AG04450 (cell line): ENCODE measurements around the gene GOLGA6L24. TPM values are rescaled to one million over a fixed set of nuclear protein-coding genes. Genes with fewer than 3 reads are reported as not detected.
A peak's percentile ranks its signal among the peaks of the same experiment; 100 is the strongest.
"Not testable (repeated sequence)": the region's sequence is repeated elsewhere in the genome, so short reads cannot be mapped to it uniquely, and the experiment has no call there.

Experiments
- CTCF ChIA-PET: fragments of 300-600, 350-600 bp; formaldehyde crosslinking; extraction: SDS; loops from one replicate; lab custom pipeline; 2022; ENCODE audit warnings: antibody characterized with exemption, inconsistent platforms; lab: Charles Lee
- POLR2A ChIA-PET: fragments of 350-600 bp; formaldehyde crosslinking; extraction: SDS; loops from one replicate; lab custom pipeline; 2021; ENCODE audit warnings: antibody characterized with exemption, inconsistent platforms; lab: Yijun Ruan, JAX
- DNase-seq: peaks from one replicate; pipeline ENCODE4 v3.0.0-alpha.2; 2011; ENCODE audit warnings: low read depth, low spot score
- H3K27ac ChIP-seq: one replicate; pipeline ENCODE4 v1.5.1; 2012; ENCODE audit warnings: low read depth, low read length, control low read depth
- H3K27me3 ChIP-seq: one replicate; pipeline ENCODE4 v1.6.0; 2012; ENCODE audit warnings: low read length; ENCODE audit not compliant: control insufficient read depth, insufficient read depth
- H3K4me3 ChIP-seq: 2 replicates; pipeline ENCODE4 v1.5.1; 2011; ENCODE audit warnings: mild to moderate bottlenecking, low read depth, low read length, control low read depth
- H3K9me3 ChIP-seq: 2 replicates; pipeline ENCODE4 v1.5.1; 2012; ENCODE audit warnings: low read length; ENCODE audit not compliant: control insufficient read depth, insufficient read depth
- polyA minus RNA-seq: library from RNA; depleted of rRNA, polyadenylated mRNA; stranded (reverse); fragments of >200 nt; gene quantifications from 2 replicates; pipeline ENCODE4 v1.2.3, GENCODE V29; 2011; rRNA and poly(A)+ RNA removed
- polyA plus RNA-seq: library from polyadenylated mRNA; depleted of rRNA; stranded (reverse); fragments of >200 nt; gene quantifications from 2 replicates; pipeline ENCODE4 v1.2.3, GENCODE V29; 2011; rRNA removed

The GOLGA6L24 gene
- polyA plus RNA-seq (not detected in 2 replicates), polyA minus RNA-seq (not detected in 2 replicates)

GRCh38 chr15:28357984-28358383 is at the start of gene GOLGA6L24:
TSS of gene GOLGA6L24 (minus strand) at chr15:28358084. CDS start at chr15:28358023, 61 bp downstream.
- DNase-seq, H3K4me3 ChIP-seq, H3K27ac ChIP-seq, H3K9me3 ChIP-seq, H3K27me3 ChIP-seq, CTCF ChIA-PET, POLR2A ChIA-PET: not testable (repeated sequence)

DNA sequence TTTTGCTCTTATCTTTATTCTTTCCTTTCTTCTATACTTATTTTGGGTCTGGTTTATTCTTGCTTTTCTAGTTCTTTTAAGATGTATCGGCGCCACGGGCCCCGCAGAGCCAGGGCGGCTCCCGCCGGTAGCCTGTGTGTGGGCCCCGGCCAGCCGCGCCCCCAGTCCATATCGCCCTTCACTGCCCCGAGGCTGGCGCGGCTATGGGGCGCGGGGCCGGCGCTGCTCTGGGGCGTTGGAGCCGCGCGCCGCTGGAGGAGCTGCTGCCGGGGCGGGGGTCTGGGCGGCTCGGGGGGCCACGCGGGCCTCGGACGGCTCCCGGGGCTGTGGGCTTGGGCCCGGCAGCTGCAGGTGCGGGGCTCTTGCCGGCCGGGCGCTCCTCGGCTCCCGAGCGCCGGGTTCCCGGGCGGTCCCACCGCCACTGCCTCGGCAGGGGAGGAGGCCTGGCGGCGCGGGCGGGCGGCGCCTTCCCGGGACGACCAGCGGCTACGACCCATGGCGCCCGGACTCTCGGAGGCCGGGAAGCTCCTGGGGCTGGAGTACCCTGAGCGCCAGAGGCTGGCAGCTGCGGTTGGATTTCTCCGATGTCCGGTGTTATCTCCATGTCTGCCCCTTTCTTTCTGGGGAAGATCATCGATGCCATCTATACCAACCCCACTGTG is 45.0 kb upstream of the GOLGA6L24 start:
- H3K4me3 ChIP-seq, CTCF ChIA-PET, H3K9me3 ChIP-seq, POLR2A ChIA-PET, H3K27ac ChIP-seq, H3K27me3 ChIP-seq, DNase-seq: not testable (repeated sequence)

DNA sequence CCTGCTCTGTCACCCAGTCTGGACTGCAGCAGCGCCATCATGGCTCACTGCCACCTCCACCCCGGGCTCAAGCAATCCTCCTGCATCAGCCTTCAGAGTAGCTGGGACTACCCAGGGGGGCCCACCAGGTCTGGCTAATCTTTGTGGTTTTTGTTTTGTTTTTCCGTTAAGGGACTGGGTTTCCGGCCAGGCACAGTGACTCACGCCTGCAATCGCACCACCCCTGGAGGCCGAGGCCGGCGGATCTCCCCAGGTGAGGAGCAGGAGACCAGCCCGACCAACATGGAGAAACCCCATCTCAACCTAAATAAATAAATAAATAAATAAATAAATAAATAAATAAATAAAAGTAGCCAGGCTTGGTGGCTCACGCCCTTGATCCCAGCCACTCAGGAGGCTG is 38.1 kb upstream of the GOLGA6L24 start:
- H3K27ac ChIP-seq, CTCF ChIA-PET, POLR2A ChIA-PET, H3K4me3 ChIP-seq, DNase-seq, H3K27me3 ChIP-seq, H3K9me3 ChIP-seq: not testable (repeated sequence)

- POLR2A ChIA-PET, H3K27me3 ChIP-seq, DNase-seq, CTCF ChIA-PET, H3K9me3 ChIP-seq, H3K4me3 ChIP-seq, H3K27ac ChIP-seq: not testable (repeated sequence)
These were observed 22.2 kb upstream of the GOLGA6L24 start for GRCh38 chr15:28380053-28380452.

- POLR2A ChIA-PET, H3K9me3 ChIP-seq, H3K27ac ChIP-seq, H3K27me3 ChIP-seq, DNase-seq, CTCF ChIA-PET, H3K4me3 ChIP-seq: not testable (repeated sequence)
These were observed 20.5 kb upstream of the GOLGA6L24 start, which contains the start of gene GOLGA8F for GRCh38 chr15:28378364-28378763. TSS of gene GOLGA8F (plus strand) at chr15:28378664. CDS start at chr15:28378762, 98 bp downstream.

DNA sequence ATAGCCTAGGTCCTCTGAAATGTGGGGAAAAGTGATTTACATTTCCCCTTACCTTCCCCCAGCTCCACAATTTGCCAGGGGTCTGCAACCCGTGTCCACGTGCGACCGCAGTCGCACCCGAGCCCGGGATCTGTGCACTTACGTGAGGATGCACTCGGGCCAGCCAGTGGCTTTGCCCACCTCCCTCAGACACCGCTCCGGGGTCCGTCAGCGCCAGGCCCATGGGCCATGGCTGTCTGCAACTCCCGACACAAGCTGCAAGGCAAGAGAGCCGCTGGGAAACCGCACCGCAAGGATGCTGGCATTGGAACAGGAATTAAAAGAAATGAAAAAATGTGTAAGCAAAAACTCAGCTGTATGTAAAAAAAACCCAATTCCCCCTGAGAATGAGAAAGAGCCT is 7.6 kb upstream of the GOLGA6L24 start:
- H3K27ac ChIP-seq, CTCF ChIA-PET, POLR2A ChIA-PET: not testable (repeated sequence)

GRCh38 chr15:28322129-28322588 is 35.7 kb downstream of the GOLGA6L24 start, which contains the start of gene HERC2:
TSS of gene HERC2 (minus strand) at chr15:28322179. CDS start at chr15:28321433, 746 bp downstream.
- not testable (repeated sequence) for DNase-seq

More for the DNA sequence above, 7.6 kb upstream of the GOLGA6L24 start:
- DNase-seq, H3K27me3 ChIP-seq, H3K9me3 ChIP-seq, H3K4me3 ChIP-seq: not testable (repeated sequence)

DNA sequence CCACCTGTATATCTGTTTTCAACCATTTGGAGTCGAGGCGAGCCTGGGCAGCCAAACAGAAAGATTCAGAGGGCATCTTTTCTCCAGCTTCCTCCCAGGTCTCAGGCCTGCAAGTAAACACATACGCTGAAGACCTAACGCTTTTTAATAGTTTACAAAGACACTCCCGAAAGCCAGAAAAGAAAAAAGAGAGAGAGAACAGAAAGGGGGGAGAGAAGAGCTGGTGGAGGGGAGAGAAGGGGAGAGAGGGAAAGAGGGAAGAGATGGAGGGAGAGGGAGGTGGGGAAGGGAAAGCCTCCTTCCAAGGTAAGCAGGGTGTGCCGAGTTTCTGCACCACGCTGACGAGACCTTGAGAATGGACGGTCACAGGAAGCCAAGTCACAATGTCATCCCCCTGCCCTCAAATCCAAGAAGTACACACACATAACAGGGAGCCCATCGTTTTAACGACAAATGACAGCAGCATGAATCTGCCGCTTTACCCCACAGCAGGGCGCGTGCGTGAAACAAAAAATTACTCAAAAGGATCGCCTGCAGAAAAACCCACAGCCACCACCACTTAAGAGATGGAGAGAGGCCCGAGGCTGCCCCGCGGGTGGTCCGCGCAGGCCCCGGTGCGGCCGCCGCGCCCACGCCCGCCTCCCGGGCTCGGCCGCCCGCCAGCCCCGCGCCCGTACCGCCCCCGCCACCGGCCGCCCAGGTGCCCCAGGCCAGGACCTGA is 36.4 kb downstream of the GOLGA6L24 start:
- CTCF ChIA-PET, POLR2A ChIA-PET, H3K27me3 ChIP-seq, H3K9me3 ChIP-seq, H3K27ac ChIP-seq, DNase-seq: not testable (repeated sequence)
- H3K4me3 ChIP-seq = peak overlapping the region; percentile 51

More at GRCh38 chr15:28322129-28322588, 35.7 kb downstream of the GOLGA6L24 start, which contains the start of gene HERC2:
- H3K27me3 ChIP-seq, POLR2A ChIA-PET, CTCF ChIA-PET, H3K27ac ChIP-seq, H3K9me3 ChIP-seq: not testable (repeated sequence)
- H3K4me3 ChIP-seq = peak within 1 kb of the TSS; percentile 51

DNA sequence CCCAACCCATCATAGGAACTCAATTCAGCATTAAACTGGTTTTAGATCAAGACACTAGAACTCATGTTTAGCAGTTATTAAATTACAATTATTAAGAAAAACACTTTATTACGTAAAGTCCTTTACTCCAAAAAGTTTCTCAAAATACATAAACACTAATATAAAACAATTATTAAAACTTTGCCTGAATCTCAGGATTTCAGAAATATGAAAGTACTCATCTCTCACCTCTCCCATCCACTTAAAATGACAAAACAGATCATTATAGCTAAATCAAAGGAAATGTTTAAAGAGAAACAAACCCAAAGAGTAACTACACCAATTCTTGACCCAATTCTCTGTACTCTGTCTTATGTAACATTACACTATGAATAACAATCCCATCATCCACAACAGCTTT is 38.2 kb downstream of the GOLGA6L24 start:
- H3K27ac ChIP-seq, DNase-seq, H3K4me3 ChIP-seq, H3K27me3 ChIP-seq, H3K9me3 ChIP-seq, POLR2A ChIA-PET, CTCF ChIA-PET: not testable (repeated sequence)

DNA sequence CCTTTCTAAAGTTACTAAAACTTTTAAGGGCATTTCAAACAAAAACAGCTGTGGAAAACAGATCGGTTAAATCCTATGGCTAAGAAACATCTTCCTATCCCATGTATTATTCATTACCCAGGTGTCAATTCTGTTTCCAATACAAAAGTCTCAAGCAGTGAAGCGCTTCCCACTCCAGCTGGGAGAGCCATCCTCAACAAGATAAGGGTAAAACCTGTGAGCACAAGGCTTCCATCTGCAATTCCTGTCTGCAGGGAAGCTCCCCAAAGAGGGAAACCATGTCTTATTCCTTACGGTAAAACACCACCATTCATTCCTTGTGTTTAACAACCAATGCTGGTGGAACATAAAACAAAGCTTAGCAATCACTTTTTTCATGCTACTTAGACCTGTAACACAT is 39.1 kb downstream of the GOLGA6L24 start:
- POLR2A ChIA-PET, H3K9me3 ChIP-seq, CTCF ChIA-PET, H3K27ac ChIP-seq, H3K4me3 ChIP-seq, DNase-seq, H3K27me3 ChIP-seq: not testable (repeated sequence)

DNA sequence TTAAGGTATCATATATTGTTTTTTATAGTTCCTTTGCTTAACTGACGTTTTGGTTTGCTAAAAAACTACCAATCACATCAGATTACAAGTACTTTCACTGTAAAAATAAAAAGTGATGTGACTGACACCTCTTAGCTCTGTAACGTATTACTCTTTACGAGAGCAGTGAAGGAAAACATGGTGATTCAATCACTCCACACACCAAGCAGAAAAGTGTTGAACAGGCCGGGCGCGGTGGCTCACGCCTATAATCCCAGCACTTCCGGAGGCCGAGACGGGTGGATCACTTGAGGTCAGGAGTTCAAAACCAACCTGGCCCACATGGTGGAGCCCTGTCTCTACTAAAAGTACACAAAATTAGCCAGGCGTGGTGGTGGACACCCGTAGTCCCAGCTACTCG is 39.8 kb downstream of the GOLGA6L24 start:
- H3K9me3 ChIP-seq, H3K27ac ChIP-seq, H3K27me3 ChIP-seq, H3K4me3 ChIP-seq, POLR2A ChIA-PET, DNase-seq, CTCF ChIA-PET: not testable (repeated sequence)

- DNase-seq, H3K4me3 ChIP-seq, H3K27ac ChIP-seq, POLR2A ChIA-PET, CTCF ChIA-PET, H3K9me3 ChIP-seq, H3K27me3 ChIP-seq: not testable (repeated sequence)
These were observed 40.9 kb downstream of the GOLGA6L24 start for GRCh38 chr15:28316958-28317357.
